HG03159 (cell line): Measurements from ENCODE around the gene KIF5B.
A peak's percentile ranks its signal among the peaks of the same experiment; 100 is the strongest.
"Not testable (repeated sequence)": the region's sequence is repeated elsewhere in the genome, so short reads cannot be mapped to it uniquely, and the experiment has no call there.

Experiments
- ATAC-seq: cut with Tn5 transposase; IDR thresholded peaks from one replicate; pipeline ENCODE4 v1.9.1; 2021; ENCODE audit warnings: mild to moderate bottlenecking, moderate library complexity; ENCODE audit not compliant: unreplicated experiment

KIF5B gene

DNA sequence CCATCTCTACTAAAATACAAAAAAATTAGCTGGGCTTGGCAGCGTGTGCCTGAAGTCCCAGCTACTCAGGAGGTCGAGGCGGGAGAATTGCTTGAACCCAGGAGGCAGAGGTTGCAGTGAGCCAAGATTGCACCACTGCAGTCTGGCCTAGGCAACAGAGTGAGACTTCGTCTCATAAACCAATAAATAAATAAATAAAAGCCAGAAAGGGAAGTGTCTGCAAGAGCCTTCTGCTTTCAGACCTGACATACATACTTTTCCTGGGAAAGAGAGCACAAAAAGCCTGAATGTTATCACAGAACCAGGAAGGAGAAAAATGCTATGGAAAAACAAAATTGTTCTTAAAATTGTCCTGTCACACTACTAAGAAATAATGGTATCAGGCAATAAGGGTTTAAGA lies 4.1 kb upstream of the KIF5B start:
- no peak for ATAC-seq

DNA sequence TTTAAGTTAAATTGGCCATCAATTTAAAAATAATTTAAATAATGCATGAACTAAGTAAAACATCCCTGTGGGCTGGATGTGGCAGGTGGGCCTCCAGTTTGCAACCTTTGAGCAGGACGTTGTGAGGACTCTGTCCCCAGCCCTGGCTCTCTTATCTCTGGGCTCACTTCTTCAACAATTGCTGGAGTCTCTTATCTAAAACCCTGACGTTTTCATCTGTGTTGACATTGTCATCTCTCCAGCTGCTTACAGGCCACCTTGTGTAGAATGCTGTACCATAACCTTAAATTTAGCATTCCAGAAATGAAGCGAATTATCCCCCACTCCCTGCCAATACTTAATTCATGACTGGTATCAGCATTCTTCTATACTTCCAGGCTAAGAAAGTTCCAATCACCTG lies 3.2 kb upstream of the KIF5B start:
- ATAC-seq: no peak

DNA sequence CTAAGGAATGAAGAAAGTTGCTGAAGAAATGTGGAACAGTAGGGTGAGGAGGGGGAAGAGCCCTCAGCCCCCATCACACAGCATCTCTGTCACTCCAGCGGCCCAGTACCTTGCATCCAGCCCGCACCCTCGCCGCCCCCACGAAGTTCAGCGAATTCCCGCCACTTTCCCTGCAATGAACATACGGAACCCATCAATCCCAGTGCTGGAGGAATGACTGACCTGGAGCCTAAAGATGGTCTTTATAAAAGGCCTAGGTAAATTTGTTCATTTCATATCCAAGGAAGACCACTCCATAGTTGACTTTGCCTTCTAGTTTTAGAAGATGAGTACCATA lies 779 bp upstream of the KIF5B start:
- no peak for ATAC-seq

DNA sequence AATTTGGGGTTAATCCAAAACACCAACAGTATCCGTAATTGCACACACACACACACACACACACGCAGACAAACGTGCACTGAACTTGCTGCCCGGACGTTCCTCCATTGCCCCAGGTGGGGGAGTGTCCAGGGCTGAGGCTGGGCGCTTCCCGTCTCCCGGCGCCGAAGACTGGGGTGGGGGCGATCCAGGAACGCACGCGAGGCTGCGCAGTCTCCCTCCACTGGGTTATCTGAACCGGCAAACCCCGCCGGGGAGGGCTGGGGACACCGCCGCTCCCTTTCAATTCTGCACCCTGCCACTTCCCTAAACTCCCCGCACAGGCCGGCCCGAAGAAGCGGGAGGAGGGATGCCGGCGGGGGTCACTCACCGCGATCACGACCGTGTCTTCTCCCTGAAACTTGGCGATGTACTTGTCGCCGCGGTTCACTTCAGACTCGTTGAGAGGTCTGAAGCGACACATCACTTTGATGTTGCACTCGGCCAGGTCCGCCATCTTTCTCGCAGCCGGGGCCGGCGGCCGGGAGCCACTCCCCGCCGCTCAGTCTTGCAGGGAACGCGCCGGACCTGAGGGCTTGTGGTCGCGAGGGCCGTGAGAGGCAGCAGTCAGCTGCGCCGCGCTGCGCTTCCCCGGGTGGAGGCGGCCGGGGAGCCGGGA lies 618 bp downstream of the KIF5B start:
- ATAC-seq: peak; percentile 62

DNA sequence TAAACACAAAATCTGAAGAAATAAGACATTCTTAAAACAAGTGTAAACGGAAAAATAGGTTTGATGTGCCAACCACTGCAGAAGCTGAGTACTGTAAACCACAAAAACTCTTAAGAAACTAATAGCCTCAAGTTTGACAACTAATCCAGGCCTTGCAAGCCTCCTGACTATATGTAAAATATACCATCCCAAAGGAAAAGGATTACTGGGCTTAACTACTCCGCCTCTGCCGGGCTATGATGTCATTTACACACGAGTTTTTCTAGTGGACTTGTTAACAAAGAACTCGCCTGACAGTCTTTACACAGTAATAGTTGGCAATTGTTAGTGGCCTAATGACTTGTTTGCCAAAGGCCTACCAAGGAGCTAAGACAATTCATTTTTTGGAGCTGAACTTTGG lies 2.1 kb downstream of the KIF5B start:
- ATAC-seq: no peak

DNA sequence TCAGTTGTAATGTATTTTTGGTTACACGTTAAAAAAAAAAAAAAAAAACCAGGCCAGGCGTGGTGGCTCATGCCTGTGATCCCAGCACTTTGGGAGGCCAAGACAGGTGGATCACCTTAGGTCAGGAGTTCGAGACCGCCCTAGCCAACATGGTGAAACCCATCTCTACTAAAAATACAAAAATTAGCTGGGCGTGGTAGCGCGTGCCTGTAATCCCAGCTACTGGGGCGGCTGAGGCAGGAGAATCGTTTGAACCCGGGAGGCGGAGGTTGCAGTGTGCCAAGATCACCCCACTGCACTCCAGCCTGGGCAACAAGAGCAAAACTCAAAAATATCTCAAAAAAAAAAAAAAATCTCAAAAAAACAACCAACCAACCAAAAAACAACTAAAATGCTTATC lies 2.8 kb downstream of the KIF5B start:
- not testable (repeated sequence) for ATAC-seq

DNA sequence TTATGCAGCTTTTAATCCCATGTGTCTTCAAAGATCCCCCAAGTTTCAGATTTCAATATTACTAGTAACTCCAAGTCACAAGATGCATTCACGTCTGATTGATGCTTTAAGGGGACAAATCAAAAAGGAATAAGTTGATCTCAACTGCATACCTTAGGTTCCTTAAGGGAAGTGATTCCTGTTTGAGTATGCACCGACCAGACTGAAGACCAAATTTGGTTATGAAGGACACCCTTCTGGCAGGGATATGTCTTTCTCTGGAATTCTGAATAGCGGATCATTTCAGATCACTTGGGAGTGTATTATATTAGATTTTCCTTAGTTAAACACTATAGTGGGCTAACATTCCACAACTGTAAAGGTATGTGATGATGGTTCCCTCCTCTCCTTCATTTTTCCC lies 4.3 kb downstream of the KIF5B start:
- no peak for ATAC-seq

DNA sequence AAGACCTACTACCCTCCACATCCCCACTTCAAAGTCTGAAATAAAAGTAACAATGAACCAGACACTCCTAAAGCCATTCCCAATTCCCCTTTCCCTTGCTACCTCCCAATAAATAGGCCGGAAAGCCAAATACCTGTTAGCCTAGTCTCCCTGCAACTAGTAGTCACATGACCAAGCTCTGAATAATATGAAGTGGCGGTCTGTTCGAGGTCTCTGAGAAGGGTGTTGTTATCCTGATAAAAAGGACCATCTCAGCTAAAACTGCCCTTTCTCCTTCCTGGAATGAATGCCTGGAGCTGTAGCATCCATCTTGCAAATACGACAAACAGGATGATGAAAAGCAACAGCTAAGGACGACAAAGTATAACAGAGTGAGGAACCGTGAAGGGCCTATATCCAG lies 6.0 kb downstream of the KIF5B start:
- ATAC-seq: no peak

DNA sequence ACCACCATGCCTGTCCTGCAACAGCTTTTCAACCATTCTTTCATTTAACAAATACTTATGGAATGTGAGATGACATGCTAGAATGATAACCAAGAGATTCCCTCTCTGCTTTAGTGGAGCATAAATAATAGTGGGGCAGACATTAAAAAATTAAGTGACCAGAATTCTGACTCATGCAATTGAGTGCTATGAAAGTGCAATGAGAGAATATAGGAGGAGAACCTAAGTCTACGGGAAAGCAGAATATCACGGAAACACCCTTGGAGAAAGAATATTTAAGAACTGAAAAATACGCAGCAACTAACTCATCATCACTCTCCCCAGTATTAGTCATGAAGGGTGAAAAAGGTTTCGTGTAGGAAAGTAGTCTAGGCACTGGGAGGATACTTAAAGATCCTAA lies 7.1 kb downstream of the KIF5B start:
- no peak for ATAC-seq

DNA sequence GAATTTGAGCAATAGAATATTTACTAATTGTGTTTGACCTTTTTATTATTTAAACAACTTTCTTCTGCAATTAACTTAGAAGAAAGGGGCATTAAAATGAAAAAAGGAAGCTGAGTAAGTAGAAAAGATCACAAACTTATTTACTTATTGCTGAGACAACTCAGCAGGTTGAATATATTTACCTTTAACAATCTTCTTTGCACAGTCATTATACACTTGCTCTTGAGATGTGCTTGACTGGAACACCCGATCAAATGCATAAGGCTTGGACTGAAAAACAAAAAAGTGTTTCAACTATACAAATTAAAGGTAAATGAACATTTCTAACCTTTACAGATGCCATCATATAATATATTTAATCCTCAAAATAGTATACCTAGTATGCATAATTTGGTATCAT lies 7.9 kb downstream of the KIF5B start:
- no peak for ATAC-seq

DNA sequence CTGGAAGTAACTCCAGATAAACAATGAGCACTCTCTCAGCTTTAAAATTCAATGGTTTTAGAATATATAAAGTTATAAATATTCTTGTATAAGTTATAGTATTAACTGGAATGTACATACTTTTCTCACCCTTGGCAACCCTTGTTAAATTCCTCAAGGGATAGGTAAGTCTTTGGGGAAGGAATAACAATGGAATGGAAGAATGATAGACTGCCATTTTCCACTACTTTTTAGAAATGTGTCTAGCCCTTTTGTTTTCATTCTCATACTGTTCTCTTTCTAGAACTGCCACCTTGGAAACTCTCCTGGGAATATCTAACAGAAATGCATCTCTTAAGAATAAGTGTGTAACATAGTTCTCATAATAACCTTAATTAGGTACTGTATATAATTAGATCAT lies 8.3 kb downstream of the KIF5B start:
- ATAC-seq: no peak

DNA sequence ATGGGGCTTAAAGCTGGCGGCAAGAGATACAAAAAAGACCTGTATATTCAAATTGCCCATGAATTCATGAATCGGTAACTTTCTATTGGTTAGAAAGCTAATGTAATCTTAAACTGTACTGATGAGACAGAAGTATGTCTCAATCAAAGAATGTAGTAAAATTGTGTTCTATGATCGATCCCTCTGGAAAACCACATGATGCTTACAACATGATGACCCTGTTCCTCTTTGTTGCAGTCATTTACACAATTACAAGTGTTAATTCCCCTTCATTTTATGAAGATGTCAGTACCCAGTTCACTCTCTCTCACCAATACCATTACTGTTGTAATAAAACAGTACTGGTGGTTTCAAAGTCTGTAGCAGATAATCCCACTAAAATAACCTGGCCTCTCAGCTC lies 10.1 kb downstream of the KIF5B start:
- ATAC-seq: no peak

DNA sequence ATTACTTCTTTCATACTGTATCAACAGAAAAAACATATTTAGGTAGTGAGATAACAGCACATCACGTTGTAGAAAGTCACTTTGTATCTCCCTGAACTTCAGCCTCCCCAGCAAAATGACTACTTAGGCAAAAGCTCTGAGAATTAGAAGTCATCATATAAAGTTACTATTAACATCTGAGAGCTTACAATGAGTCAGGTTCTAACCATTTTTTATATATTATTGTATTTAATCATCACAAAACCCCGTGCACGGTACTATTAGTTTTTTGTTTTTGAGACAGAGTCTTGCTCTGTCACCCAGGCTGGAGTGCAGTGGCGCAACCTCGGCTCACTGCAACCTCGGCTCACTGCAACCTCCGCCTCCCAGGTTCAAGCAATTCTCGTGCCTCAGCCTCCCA lies 13.5 kb downstream of the KIF5B start:
- ATAC-seq: not testable (repeated sequence)

DNA sequence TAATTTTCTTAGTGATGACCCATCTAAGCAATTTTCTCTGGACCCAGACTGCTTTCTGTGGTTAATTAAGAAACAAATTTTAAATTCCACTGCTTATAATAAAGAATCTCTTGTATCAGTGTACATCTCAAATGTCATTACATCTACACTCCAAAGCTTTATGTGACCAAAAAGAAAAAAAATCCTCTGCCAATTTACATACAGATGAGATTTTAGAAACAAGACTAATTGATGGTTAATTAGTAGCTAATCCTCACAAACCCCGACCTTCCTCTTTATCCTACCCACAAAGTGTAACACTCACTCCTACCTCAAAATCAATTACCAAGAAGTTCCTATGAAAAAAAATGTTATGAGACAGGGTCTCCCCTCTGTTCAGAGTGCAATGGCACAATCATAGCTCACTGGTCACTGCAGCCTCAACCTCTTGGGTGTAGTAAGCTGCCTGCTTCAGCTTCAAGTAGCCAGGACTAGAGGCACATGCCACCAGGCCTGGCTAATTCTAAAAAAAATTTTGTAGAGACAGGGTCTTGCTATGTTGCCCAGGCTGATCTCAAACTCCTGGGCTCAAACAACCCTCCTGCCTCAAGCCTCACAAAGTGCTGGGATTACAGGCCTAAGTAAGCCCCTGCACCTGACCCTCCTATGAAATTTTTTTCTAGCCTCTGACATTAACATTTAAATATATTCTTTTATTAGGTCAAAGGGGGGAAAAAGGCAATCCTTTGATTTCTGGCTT lies 14.8 kb downstream of the KIF5B start:
- no peak for ATAC-seq

DNA sequence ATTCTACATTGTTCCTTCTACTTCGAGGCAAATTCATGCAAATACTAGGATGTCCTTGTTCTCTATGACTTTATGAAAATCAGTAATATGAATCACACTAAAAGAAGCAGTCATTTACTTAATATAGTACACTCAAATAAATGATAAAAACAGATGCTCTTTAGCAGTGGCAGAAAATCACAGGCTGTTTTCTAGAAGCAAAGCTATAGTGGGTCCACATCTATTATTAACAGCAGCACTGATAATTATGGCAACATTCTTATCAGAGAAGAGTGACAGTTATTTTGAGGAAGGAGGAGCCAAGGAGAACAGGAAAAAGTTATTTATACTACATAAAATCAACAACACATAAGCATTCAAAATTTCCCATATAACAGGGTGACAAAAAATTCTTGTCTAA lies 16.5 kb downstream of the KIF5B start:
- ATAC-seq: no peak

DNA sequence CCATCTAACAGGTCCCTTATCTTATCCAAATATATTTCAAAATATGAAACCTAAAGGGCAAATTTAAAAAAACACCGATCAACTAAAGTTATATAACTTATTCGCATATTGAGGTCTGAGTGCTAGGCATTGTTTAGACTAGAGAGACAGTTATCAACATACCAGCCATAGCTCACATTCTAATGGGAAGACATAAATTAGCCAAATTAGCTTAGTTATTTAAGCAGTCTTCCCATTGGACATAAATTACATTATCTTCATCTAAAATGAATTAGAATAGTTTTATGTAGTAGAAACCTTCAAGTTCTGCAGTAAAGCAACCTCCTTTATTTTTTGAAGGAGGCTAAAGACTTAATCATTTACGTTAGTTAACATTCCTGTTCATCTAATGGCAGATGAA lies 17.4 kb downstream of the KIF5B start:
- ATAC-seq: no peak

DNA sequence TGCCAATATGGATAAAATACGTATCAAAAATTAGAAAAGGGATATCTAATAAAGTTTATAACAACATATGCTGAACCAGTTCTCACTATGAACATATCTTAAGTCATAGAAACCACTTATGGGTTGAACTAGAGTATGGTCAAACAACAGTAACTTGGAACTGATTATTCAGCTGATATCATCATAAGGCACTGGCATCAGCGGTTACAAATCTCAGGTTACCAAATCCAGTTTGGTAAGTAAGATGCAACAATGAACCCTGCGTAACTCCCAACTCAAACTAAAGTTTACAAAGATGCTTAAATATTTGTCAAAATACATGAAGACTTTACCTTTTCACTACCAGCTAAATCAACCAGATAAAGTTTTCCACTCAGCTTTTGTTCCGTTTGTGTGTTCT lies 19.3 kb downstream of the KIF5B start:
- no peak for ATAC-seq

DNA sequence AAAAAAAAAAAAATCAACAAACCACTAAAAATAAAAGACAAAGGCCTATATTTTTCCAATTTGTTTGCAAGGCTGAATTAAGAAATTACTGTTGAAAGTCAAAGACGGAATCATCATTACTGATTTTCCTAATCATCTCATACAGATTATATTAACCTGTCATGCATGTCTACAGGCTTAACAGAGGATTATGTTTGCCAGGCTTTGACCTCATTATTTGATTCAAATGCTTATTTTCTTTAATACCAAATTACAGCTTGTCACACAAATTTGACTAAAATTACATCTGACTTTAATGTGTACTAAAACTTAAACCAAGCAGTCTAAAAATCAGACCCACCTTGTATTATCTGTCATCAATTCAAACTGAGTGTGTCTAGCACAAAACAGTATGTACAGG lies 21.2 kb downstream of the KIF5B start:
- no peak for ATAC-seq

DNA sequence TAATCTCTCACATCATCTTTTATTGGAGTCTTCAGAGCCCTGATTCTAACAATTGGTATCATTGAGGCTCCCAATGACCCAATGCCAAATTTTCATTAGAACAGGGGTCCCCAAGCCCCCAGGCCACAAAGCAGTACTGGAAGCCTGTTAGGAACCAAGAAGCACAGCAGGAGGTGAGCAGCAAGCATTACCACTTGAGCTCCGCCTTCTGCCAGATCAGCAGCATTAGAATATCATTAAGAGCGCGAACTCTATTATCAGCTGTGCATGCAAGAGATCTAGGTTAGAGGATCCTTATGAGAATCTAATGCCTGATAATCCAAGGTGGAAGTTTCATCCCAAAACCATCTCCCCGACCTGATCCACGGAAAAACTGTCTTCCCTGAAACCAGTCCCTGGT lies 23.1 kb downstream of the KIF5B start:
- no peak for ATAC-seq

DNA sequence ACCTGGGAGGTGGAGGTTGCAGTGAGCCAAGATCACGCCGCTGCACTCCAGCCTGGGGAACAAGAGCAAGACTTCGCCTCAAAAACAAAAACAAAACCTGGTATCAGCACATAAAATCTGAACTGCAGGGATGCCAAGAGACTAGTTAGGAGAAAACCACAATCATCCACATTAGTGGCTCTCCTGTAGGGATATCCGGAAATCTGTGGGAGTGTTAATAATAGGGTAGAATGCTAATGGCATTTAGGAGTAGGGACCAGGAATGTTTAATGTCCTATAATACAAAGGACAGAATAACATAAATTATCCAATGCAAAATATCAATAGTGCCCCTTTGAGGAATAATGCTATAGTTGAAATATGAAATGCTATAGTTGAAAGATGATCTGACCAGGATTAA lies 24.3 kb downstream of the KIF5B start:
- ATAC-seq: no peak

DNA sequence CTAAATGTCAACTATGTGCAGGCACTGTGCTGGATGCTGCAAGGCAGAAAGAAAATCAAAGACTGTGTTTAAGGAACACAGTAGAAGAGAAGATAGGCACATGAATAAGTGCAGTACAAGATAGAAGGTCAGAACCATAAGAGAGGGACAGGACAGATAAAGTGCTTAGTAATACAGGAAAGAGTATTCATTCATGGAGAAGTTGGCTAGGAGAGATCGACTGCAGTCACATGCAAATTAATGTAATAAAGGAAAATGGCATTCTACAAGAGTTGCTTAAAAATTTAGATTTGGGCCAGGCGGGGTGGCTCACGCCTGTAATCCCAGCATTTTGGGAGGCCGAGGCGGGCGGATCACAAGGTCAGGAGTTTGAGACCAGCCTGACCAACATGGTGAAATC lies 24.8 kb downstream of the KIF5B start:
- no peak for ATAC-seq

DNA sequence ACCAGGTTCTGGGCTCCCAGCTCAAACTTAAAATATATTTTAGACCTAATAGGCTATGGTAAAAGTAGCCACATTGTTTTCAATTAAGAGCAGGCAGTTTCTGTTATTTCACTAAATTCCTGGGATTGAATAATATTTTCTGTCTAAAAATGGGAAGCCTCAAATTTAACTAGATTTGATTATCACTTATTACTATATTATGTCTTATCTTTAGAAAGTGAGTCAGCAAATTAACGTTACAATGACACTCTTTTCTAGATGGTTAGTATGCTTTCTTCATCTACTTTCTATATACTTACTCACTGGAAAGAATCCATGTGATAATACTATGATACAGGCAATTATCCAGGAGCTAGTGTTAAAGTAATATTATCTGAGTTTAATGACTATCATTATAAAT lies 27.5 kb downstream of the KIF5B start:
- ATAC-seq: no peak

DNA sequence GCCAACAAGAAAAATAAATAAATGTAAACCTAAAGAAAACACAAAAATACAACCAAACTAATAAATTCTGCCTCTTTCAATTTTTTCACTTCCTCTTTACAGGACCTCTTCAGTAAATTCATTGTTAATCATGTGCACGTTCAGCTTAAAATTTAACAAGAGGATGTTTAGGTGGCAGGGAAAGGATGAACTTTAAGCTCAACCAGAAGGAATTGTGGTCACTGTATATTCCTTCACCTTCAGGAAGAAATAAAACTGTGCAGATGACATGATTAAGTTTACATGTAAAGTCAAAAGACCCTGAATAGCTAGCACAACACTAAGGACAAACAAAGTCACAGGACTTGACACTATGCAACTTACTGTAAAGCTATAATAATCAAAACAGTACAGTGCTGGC lies 33.0 kb downstream of the KIF5B start:
- no peak for ATAC-seq
